K562 (cell line): Measurements from ENCODE around the gene CDYL. TPM values are rescaled to one million over a fixed set of nuclear protein-coding genes. Genes with fewer than 3 reads are reported as not detected.

ENCODE experiments used
- ATAC-seq: fragments of 200-7000 bp; cut with Tn5 transposase; 3 replicates; pipeline ENCODE4 v1.9.1; 2020; ENCODE audit warnings: moderate library complexity
- BruUV-seq: library from RNA; stranded (reverse); fragments of 400-500 nt; replicated peaks from 2 replicates; lab custom pipeline; 2021; lab: Mats Ljungman, UMichigan
- CTCF ChIA-PET: fragments of 300-600 bp; formaldehyde crosslinking; extraction: SDS; loops from one replicate; lab custom pipeline; 2021; ENCODE audit warnings: low intra/inter-chr PET ratio; lab: Yijun Ruan, JAX
- POLR2A ChIA-PET: fragments of 300-600, 350-650 bp; sonication (Branson Sonifier 250); formaldehyde crosslinking; extraction: SDS; loops from one replicate; lab custom pipeline; 2021; ENCODE audit warnings: antibody characterized with exemption, inconsistent platforms; lab: Yijun Ruan, JAX
- DNase-seq, 4 experiments: peaks; one replicate each; pipeline versions ENCODE4 v3.0.0 to v3.0.0-alpha.2; 2011 to 2018; ENCODE audit warnings: low spot score in 3 of 4, mixed read lengths in 3 of 4; ENCODE audit errors: extremely low read depth in 1 of 4
- FAIRE-seq: peaks from 2 replicates; lab custom pipeline; 2011; peaks lifted over from hg19 to GRCh38; lab: Jason Lieb, UNC
- H2AFZ ChIP-seq: 2 replicates; pipeline ENCODE4 v1.6.0; 2011; ENCODE audit warnings: low read depth, low read length, control low read depth, inconsistent platforms
- H3K27ac ChIP-seq: fragments of 200-600 bp; 3 replicates; pipeline ENCODE4 v1.8.0; 2011; ENCODE audit warnings: low read depth, mild to moderate bottlenecking, control low read depth, inconsistent platforms, low read length, moderate library complexity, mixed read lengths; ENCODE audit errors: extremely low read depth
- H3K27me3 ChIP-seq, 2 experiments: fragments of 300-600 bp in 1 of 2; 2 replicates in 1 of 2; 3 replicates in 1 of 2; pipeline versions ENCODE4 v1.6.0 to v1.8.0; 2011; ENCODE audit warnings: inconsistent platforms in 2 of 2, low read length in 2 of 2, mild to moderate bottlenecking in 1 of 2, mixed read lengths in 1 of 2, moderate library complexity in 1 of 2; ENCODE audit not compliant: control insufficient read depth in 2 of 2, insufficient read depth in 2 of 2
- H3K36me3 ChIP-seq: fragments of 300-600 bp; 3 replicates; pipeline ENCODE4 v1.8.0; 2011; ENCODE audit warnings: mild to moderate bottlenecking, low read length, inconsistent platforms; ENCODE audit not compliant: control insufficient read depth, insufficient read depth
- H3K4me1 ChIP-seq, 2 experiments: fragments of 200-600 bp in 1 of 2; replicated peaks in 1 of 2; 2 replicates in 1 of 2; 3 replicates in 1 of 2; pipeline versions ENCODE4 v1.5.1 to v1.8.0; 2011; ENCODE audit warnings: inconsistent platforms in 2 of 2, low read length in 2 of 2, mild to moderate bottlenecking in 1 of 2, mixed read lengths in 1 of 2, moderate library complexity in 1 of 2; ENCODE audit not compliant: control insufficient read depth in 2 of 2, insufficient read depth in 2 of 2
- H3K4me2 ChIP-seq: 2 replicates; pipeline ENCODE4 v1.6.1; 2011; ENCODE audit warnings: low read length, control low read depth, inconsistent platforms, mixed read lengths; ENCODE audit not compliant: insufficient read depth
- H3K4me3 ChIP-seq: fragments of 200-600 bp; sonication (generic), shearing (Covaris generic); 2 replicates; pipeline ENCODE4 v1.5.1; 2016; ENCODE audit warnings: control low read depth, inconsistent platforms
- H3K79me2 ChIP-seq: fragments of 200-600 bp; 3 replicates; pipeline ENCODE4 v1.8.0; 2011; ENCODE audit warnings: low read length, inconsistent platforms; ENCODE audit not compliant: control insufficient read depth, insufficient read depth
- H3K9ac ChIP-seq, 2 experiments: 2 replicates each; pipeline versions ENCODE4 v1.6.0 to v1.6.1; 2011; ENCODE audit warnings: low read depth in 2 of 2, low read length in 2 of 2, control low read depth in 1 of 2, inconsistent platforms in 1 of 2, mild to moderate bottlenecking in 1 of 2, mixed read lengths in 1 of 2; ENCODE audit not compliant: insufficient read depth in 1 of 2
- H3K9me1 ChIP-seq: one replicate; pipeline ENCODE4 v1.6.0; 2011; ENCODE audit warnings: inconsistent platforms, mild to moderate bottlenecking, low read length, moderate library complexity; ENCODE audit not compliant: control insufficient read depth, insufficient read depth
- H3K9me3 ChIP-seq: replicated peaks from 2 replicates; pipeline ENCODE4 v1.5.1; 2011; ENCODE audit warnings: low read depth, low read length, inconsistent platforms; ENCODE audit not compliant: control insufficient read depth, insufficient read depth
- H4K20me1 ChIP-seq: replicated peaks from 2 replicates; pipeline ENCODE4 v1.6.1; 2011; ENCODE audit warnings: low read length, inconsistent platforms, mixed read lengths; ENCODE audit not compliant: control insufficient read depth, insufficient read depth
- FOXO4 ChIP-seq: fragments of 450-650 bp; formaldehyde crosslinking; IDR thresholded peaks from 2 replicates; pipeline ENCODE4 v1.4.0; 2020; ENCODE audit warnings: mild to moderate bottlenecking, moderate library complexity
- SNIP1 ChIP-seq: fragments of 450-650 bp; IDR thresholded peaks from 2 replicates; pipeline ENCODE4 v1.7.1; 2017; ENCODE audit warnings: low read depth, mild to moderate bottlenecking
- SPI1 ChIP-seq: IDR thresholded peaks from 2 replicates; pipeline ENCODE4 v1.6.1; 2011; ENCODE audit warnings: low read depth, low read length, control low read depth, borderline replicate concordance
- SRSF9 ChIP-seq: fragments of 200-400 bp; formaldehyde crosslinking; IDR thresholded peaks from 2 replicates; pipeline ENCODE4 v1.6.1; 2017; ENCODE audit warnings: low read depth, low read length, borderline replicate concordance
- ZNF316 ChIP-seq: fragments of 450-650 bp; IDR thresholded peaks from 2 replicates; pipeline ENCODE4 v1.6.1; 2016
- WGBS: fragments of 100-300 bp; shearing (Covaris generic); methylation state at CpG from one replicate; pipeline ENCODE4 v1.1.6; 2016; ENCODE audit warnings: low coverage, mixed read lengths; ENCODE audit not compliant: insufficient coverage; ENCODE audit errors: missing lambda C conversion rate; 5-methylcytosine and 5-hydroxymethylcytosine counted together
- in situ Hi-C: fragments of 300-500 bp; cut with MboI; formaldehyde crosslinking; loops from 4 replicates; pipeline ENCODE4 v1.15.0; 2018; ENCODE audit warnings: inconsistent platforms, mixed read lengths
- intact Hi-C: fragments of 100-400 bp; cut with micrococcal nuclease; formaldehyde crosslinking; loops from 2 replicates; pipeline ENCODE4 v1.14.2; 2022
- polyA plus RNA-seq, 8 experiments: library from polyadenylated mRNA; depleted of rRNA in 4 of 8; stranded (reverse) in 5 of 8; unstranded in 3 of 8; fragments of >200 nt; fragmentation: Nextera tagmentation in 2 of 8; fragmentation: Illumina TruSeq in 1 of 8; extraction: Ambion mirVana in 2 of 8; extraction: Trizol in 1 of 8; gene quantifications; 2 replicates each; pipeline versions ENCODE4 v1.2.1 to v1.2.3, GENCODE V29; 2011 to 2014; ENCODE audit warnings: inconsistent platforms in 1 of 8, missing spikeins in 1 of 8
- total RNA-seq, 7 experiments: library from RNA; depleted of rRNA in 6 of 7; stranded (reverse); fragments of >200 nt in 6 of 7; fragmentation: Illumina TruSeq in 2 of 7; extraction: Trizol in 2 of 7; gene quantifications; 2 replicates each; pipeline versions ENCODE4 v1.2.1 to v1.2.3, GENCODE V29; 2011 to 2021; ENCODE audit warnings: low replicate concordance in 1 of 7

CDYL gene
- total and polyA plus RNA-seq, 9 of the 15 experiments (the other 6 are each of a cell fraction or from before 2014, with no cell fraction given): 8.1 to 45.8 (median 40.8) TPM

GRCh38 chr6:4902363-4902762 is 126.2 kb downstream of the CDYL start:
- intact Hi-C loops: no loop called here
- 79% methylated on average over 2 of the region's 2 CpGs for WGBS
- ATAC-seq (no peak), DNase-seq (no peak), FAIRE-seq (no peak)
- Histone ChIP-seq H3K27me3 (no peaks in the 10 kb centered on the region), H3K4me2 (no peak overlapping the region), H3K79me2 (peaks cover 27% of the 10 kb centered on the region), H3K9me3 (no peaks in the 10 kb centered on the region), H4K20me1 (peaks cover 11% of the 10 kb centered on the region; the same call in 1 of the 2 replicates), H3K27ac (no peak overlapping the region), H3K9ac (no peak overlapping the region), H3K4me1 (peaks cover 0 to 7% of the 10 kb centered on the region in 2 experiments; a peak in 3 of 5 replicates), H3K9me1 (peaks cover 4% of the 10 kb centered on the region), H2AFZ (no peak overlapping the region), H3K36me3 (peaks cover 31% of the 10 kb centered on the region), H3K4me3 (no peak overlapping the region)
- BruUV-seq: no TSS peak
- in situ Hi-C loops: no loop called here
- POLR2A ChIA-PET: interaction anchor here (0.7 kb wide), 2 partner anchors 154 to 380 kb away, joined by 3 read pairs; no protein-coding TSS in a partner anchor
- TF ChIP-seq FOXO4 (CRISPR knock-in tag) (no peak), SRSF9 (no peak), SPI1 (peak; percentile 79)
- CTCF ChIA-PET: interaction anchor here (0.6 kb wide), 1 partner anchor 751 kb away, joined by 4 read pairs; no protein-coding TSS in a partner anchor

- H3K4me3 ChIP-seq: no peak overlapping the region
- BruUV-seq: no TSS peak
- H3K9ac ChIP-seq: no peak overlapping the region
- H3K9me3 ChIP-seq: no peaks in the 10 kb centered on the region
- CTCF ChIA-PET: no interaction called here
- in situ Hi-C loops: no loop called here
- H3K4me1 ChIP-seq: peaks cover 0 to 7% of the 10 kb centered on the region in 2 experiments; a peak in 3 of 5 replicates
- H3K9me1 ChIP-seq: peaks cover 4% of the 10 kb centered on the region
- no peaks in the 10 kb centered on the region for H3K27me3 ChIP-seq
- H3K4me2 ChIP-seq: no peak overlapping the region
- peaks cover 31% of the 10 kb centered on the region; the same call in 2 of the 3 replicates for H3K79me2 ChIP-seq
- intact Hi-C loops: no loop called here
- H3K27ac ChIP-seq: no peak overlapping the region
- TF ChIP-seq SNIP1 (no peak), ZNF316 (peak; percentile 2; the same call in 1 of the 2 replicates)
- POLR2A ChIA-PET: interaction anchor here (0.9 kb wide), 1 partner anchor 11 kb away, joined by 3 read pairs; no protein-coding TSS in a partner anchor
- peaks cover 28% of the 10 kb centered on the region for H3K36me3 ChIP-seq
- no peak overlapping the region for H2AFZ ChIP-seq
- DNase-seq (no peak), ATAC-seq (no peak), FAIRE-seq (no peak)
- 82% methylated on average over 9 of the region's 9 CpGs for WGBS
- peaks cover 16% of the 10 kb centered on the region for H4K20me1 ChIP-seq
These were observed 126.9 kb downstream of the CDYL start for GRCh38 chr6:4903121-4903520.
